Measurements from ENCODE around the gene DNAJB1.
A peak's percentile ranks its signal among the peaks of the same experiment; 100 is the strongest.

Gene DNAJB1

GRCh38 chr19:14496029-14496833, 22.0 kb downstream of the DNAJB1 start, which contains the start of gene GIPC1:
Gene GIPC1, minus strand, starts transcription at chr19:14496127. Its CDS starts 13,151 bp downstream, at chr19:14482976.
- FAIRE-seq, result peak; percentile 89
- DNase-seq (ENCODE audit: low spot score), result peak; percentile 97

DNA sequence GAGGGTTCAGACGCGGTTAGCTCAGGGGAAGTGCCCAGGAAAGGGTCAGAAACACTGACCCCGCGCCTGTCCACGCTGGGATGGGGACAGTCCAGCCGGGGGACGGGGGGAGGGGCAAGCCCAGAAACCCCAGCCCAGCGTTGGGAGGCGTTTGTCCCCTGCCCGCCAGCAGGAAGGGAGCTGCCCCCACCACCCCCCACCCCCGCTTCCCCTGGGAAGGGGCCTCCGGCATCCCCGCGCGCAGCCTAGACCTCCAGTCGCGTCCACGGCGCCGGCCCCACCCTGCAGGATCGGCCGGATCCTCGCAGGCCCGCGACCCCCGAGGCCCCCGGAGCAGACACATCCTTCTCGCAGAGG, 22.5 kb downstream of the DNAJB1 start:
- no peak for DNase-seq (ENCODE audit: low spot score)
- FAIRE-seq, result no peak

GRCh38 chr19:14494910-14495671, 23.1 kb downstream of the DNAJB1 start:
- FAIRE-seq (no peak), DNase-seq (ENCODE audit: low spot score) (no peak)

- no peak for DNase-seq (ENCODE audit: low spot score)
- no peak for FAIRE-seq
These were observed 23.8 kb downstream of the DNAJB1 start for GRCh38 chr19:14494411-14494810.

DNA sequence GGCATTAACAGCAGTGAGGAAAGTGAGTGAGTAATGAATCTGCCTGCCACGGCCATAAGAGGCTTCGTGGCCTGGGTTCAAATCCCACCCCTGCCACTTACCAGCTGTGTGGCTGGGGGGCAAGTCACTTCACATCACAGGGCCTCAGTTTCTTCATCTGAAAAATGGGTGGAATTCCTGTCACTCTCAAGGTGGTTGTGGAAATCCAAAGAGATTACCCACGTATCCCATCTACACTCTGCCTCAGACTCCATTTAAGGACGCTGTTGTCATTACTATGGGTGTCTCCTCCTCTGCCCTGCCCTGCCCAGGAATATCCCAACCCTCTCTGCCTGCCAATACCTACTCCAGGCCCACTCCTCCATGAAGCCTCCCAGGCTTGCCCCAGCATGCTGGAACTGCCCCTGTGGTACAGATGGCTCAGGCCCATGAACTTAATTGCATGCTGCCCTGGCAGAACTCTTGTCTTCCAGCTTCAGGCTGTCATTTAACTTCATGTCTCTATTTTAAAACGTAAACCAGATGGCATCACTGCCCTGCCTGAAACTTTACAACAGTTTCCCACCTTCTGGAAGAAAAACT, 25.4 kb downstream of the DNAJB1 start:
- no peak for DNase-seq (ENCODE audit: low spot score)
- no peak for FAIRE-seq

GRCh38 chr19:14487370-14488125, 30.6 kb downstream of the DNAJB1 start:
- no peak for FAIRE-seq
- no peak for DNase-seq (ENCODE audit: low spot score)

- DNase-seq (ENCODE audit: low spot score), result no peak
- FAIRE-seq, result no peak
These were observed 35.8 kb downstream of the DNAJB1 start for GRCh38 chr19:14482172-14482941.

DNA sequence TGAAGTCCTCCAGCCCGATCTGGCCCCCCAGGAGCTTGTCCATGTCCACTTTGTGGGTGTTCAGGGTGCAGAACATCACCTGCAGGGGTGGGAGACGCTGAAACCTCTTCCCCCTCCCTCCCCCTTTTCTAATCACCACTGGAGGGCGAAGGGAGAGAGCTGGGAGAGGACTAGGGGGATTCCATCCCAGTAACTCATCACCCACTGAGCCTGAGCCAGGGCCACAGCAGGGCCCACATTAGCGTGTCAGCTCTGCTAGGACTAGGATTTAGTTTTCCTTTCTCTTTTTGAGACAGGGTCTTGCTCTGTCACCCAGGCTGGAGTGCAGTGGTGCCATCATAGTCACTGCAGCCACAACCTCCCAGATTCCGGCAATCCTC, 37.5 kb downstream of the DNAJB1 start:
- DNase-seq (ENCODE audit: low spot score), result peak; percentile 33
- no peak for FAIRE-seq

DNA sequence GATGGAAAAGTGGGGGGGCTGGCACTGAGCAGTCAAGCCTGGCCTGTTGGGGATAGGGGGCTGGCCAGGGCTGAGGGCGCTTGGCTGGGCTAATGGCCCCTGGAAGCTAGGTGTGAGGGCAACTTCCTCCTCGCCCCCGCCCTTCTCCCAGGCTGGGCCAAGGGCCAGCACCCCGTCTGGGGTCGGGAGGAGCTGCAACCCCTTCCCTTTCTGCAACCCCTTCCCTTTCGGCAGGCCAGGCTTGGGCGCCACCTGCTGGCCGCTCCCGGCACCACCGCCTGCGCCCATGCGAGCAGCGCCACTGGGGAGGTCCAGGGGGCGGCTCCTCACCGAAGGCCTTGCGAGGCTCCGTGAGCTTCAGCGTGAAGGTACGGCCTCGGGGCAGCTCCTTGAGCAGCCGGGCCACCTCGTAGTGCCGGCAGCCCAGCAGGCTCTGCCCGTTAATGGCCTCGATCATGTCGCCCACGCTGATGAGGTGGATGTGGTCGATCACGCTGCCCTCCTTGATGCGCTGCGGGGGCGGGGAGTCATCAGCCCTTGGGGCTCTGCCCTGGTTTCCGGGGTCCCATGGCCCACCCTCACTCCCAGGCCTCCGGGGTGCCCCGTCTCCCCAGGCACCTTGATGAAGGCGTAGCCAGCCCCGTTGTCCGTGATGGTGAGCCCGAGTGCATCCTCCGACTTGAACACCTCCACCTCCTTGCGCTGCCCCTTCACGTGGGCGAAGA, 38.1 kb downstream of the DNAJB1 start:
- FAIRE-seq (no peak), DNase-seq (ENCODE audit: low spot score) (no peak)

GRCh38 chr19:14479309-14479974, 38.8 kb downstream of the DNAJB1 start:
- FAIRE-seq (no peak), DNase-seq (ENCODE audit: low spot score) (no peak)

DNA sequence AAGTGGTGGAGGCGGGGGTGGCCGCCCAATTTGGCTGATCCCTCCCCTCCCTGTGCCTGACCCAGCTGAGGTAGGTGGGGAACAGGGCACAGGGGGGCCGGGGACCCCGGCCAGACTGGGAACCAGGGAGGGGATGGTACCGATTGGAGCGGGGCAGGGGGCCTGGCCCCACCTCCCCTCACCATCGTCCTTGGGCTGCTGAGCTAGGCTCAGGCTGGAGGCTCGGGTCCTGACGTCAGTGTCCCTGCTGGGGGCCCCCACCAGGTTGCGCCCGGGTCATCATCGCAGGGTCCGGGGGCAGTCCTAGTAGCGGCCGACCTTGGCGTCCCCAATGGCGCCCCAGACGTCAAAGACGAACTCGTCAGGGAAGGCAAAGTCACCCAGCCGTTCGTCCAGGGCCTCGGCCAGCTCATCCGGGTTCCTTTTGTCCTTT, 40.1 kb downstream of the DNAJB1 start:
- FAIRE-seq (no peak), DNase-seq (ENCODE audit: low spot score) (no peak)

DNA sequence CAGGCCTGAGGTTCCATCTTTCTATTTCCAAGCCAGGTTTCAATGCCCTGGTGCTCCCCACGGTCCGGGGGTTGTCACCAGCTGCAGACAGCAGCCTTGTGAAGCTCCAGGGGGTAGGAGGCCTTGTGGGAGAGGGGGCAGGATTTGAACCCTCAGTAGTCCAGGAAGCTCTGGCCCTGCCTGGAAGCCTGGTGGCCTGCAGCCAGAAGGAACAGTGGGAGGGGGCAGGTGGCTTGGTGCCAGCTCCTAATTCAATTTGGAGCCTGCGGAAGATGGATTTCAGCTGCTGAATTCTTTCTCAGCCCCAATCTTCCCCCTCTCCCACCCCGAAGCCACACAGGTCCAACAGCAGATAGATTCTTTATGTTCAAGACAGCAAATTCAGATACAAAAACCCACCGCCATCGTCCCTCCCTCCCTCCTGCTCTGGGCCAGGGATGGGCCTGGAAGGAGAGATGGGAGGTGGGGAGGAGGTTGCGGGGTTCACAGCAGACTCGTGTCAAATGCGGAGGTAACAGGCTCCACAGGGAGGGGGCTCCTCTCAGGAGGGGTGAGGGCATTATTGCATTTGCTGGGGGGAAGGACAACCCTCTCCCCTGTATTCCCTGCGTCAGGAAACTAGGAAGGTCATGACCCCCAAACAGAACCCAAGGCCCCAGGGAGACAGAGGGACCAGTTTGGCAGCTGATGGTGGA, 40.6 kb downstream of the DNAJB1 start:
- FAIRE-seq, result no peak
- no peak for DNase-seq (ENCODE audit: low spot score)

DNA sequence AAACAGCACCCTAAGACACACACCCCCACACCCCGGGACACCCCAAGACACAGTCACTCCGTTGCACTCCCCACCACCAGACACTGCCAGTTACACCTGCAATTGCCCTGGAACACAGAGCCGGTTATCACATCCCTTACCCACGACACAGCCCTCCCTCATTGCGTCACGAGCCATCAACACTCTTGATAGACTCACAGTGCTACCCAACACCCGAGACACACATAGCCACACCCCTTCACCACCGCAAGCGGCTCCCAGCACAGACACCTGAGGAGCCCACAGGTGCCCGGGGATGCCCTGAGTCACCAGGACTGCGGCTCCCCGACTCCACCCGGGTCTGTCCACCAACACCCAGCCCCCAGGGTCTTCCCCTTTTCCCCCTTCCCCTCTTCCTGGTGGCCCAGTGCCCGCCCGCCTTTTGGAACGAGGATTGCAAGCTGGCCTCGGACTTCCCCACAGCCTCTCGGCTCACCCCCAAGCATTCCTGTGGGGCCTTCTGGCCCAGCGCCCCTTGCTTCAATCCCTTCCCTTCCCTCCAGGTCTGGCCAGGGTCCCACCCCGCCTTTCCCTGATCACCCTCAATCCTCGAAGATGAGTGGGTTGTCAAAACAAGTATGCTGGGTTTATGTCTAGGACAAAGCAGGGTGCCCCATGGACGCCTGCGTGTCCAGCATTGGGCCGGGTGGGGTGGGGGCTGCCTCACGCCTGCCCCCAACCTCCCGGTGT, 41.4 kb downstream of the DNAJB1 start:
- DNase-seq (ENCODE audit: low spot score) (no peak), FAIRE-seq (no peak)

GRCh38 chr19:14476327-14476672, 41.9 kb downstream of the DNAJB1 start:
- FAIRE-seq (no peak), DNase-seq (ENCODE audit: low spot score) (no peak)

GRCh38 chr19:14475251-14476073, 42.7 kb downstream of the DNAJB1 start, which contains the start of gene PTGER1:
Gene PTGER1, minus strand, starts transcription at chr19:14475354. Its CDS starts 1,034 bp downstream, at chr19:14474320.
- FAIRE-seq (no peak), DNase-seq (ENCODE audit: low spot score) (peak; percentile 60)

DNA sequence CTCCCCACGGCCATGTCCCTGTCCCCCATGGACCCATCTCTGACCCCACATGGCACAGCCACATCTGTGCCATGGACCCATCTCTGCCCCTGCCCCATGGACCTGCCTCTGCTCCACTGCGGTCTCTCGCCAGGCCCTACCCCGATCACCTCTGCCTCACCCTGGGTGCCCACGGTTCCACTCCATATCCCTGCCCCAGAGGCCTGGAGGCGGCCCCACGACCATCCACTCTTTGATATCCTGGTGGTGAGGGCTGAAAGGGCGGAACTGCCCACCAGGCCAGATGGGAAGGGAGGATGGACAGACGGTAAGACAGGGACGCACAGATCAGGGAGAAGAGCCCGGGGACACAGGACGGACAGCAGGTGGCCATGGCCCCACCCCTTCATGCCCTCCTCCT, 43.4 kb downstream of the DNAJB1 start:
- DNase-seq (ENCODE audit: low spot score), result no peak
- FAIRE-seq, result no peak

DNA sequence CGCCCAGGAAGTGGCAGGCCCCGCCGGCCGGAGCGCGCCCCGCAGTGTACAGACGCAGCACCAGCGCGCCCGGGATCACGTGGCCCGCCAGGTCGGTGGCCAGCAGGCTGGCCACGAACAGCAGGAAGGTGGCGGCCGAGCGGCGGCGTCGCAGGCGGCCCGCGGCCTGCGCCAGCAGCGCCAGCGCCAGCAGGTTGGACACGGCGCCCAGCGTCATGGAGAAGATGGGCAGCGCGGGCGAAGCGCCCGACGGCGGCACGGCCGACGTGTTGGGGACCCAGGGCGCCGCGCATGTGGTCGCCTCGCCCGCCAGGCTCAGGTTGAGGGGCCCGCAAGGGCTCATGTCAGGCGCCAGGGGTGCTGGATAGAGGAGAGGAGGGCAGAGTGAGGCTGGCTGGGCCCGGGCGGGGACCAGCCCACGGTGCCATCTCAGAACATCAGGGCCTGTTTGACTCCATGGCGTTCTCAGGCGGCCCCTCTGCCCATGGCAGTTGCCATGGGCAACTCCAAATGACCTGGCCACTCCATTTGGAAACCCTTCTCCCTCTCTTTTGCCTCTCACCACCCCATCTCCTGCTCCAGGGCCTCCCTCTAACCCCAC, 44.1 kb downstream of the DNAJB1 start:
- FAIRE-seq (no peak), DNase-seq (ENCODE audit: low spot score) (no peak)
